GM19239 (cell line): ENCODE results near the gene DNPEP.

ENCODE experiments used
- DNase-seq: peaks from one replicate; pipeline ENCODE4 v3.0.0; 2011; ENCODE audit warnings: low spot score; ENCODE audit not compliant: insufficient read length
- FAIRE-seq: peaks from 2 replicates; lab custom pipeline; 2011; peaks lifted over from hg19 to GRCh38; lab: Jason Lieb, UNC

DNPEP gene

GRCh38 chr2:219369447-219369861, 18.3 kb downstream of the DNPEP start:
- FAIRE-seq = no peak
- no peak for DNase-seq

- no peak for FAIRE-seq
- DNase-seq = no peak
Measured at GRCh38 chr2:219368690-219369191, 19.0 kb downstream of the DNPEP start.

DNA sequence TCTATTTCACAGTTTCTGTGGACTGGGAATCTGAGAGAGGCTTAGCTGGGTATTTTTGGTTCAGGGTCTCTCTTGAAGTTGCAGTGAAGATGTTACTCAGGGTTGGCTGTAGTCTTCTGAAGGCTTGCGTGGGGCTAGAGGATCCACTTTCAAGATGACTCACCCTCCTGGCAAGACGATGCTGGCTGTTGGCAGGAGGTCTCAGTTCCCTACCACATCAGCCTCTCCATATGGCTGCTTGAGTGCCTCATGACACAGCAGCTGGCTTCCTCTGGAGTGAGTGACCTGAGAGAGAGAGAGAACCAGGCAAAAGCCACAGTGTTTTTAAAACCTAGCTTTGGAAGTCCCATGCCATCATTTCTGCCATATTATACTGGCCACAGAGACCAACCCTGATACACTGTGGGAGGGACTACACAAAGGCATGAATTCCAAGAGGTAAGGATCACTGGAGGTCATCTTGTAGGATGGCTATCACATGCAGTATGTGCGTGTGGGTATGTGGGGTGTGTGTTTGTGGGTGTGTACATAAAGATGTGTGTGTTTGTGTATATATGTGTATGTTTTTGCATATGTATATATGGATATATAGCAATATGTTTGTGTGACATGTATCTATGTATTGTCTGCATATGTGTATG, 25.1 kb downstream of the DNPEP start:
- peak; percentile 40 for DNase-seq
- FAIRE-seq = peak; percentile 66

- FAIRE-seq = no peak
- DNase-seq = no peak
Measured at GRCh38 chr2:219362072-219362471, 25.6 kb downstream of the DNPEP start.

- FAIRE-seq = no peak
- no peak for DNase-seq
Measured at GRCh38 chr2:219358170-219359075, 29.3 kb downstream of the DNPEP start.

DNA sequence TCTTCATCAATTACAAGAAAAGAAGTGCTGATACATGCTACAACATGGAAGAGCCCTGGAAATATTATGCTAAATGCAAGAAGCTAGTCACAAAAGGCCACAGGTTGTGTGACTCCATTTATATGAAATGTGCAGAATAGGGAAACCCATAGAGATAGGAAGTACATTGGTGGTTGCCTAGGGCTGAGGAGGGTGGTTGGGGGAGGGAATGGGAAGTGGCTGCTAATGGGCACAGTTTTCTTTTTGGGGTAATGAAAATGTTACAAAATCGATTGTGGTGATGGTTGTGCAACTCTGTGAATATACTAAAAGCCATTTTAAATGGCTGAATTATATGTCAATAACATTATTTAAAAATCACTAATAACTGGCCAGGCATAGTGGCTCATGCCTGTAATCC, 30.9 kb downstream of the DNPEP start:
- DNase-seq = no peak
- no peak for FAIRE-seq

- FAIRE-seq (no peak), DNase-seq (no peak)
Measured at GRCh38 chr2:219354582-219354981, 33.1 kb downstream of the DNPEP start.

- no peak for DNase-seq
- no peak for FAIRE-seq
Measured at GRCh38 chr2:219353129-219353528, 34.6 kb downstream of the DNPEP start.

- DNase-seq (peak; percentile 52), FAIRE-seq (peak; percentile 77)
Measured at GRCh38 chr2:219352448-219353023, 35.2 kb downstream of the DNPEP start.

DNA sequence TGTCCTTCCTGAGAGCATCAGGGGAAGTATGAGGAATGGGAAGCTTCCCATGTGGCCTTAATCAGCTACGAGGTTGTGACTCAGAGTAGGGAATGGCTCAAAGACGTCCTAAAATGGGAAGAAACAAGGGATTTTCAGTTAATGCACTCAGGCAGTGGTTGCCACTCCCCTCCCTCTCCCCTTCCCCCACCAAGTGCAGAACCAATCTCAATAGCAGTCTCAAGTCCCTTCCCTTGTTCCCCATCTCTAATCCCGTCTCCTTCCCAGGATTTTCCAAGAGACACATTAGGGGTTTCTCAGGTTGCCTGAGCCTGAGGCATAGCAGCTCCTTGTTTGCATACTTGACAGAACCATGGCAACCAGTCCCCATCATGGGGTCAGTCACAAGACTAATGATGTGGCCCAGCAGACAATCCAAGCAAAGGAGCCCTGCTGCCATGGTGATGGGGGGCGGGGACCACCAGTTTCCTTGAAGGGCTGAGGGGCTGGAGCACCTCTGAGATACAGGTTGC, 36.9 kb downstream of the DNPEP start:
- DNase-seq (no peak), FAIRE-seq (no peak)

DNA sequence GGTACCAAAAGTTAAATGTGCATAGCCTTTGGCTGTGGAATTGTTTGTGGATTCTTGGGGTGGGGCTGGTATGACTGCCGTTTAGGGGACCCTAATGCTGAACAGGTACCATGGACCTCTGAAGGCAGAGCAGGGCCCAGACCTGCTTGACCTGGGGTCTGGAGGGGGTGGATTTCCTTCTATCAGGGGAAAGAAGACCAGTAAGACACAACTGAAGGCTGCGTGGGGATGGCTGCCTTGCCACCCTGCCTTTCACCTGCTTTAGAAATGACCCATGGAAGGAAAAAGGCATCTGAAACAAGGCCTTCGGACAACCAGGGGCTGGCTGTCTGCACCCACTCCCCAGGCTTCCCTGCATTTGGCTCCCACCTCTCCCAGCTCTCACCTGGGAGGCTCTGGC, 37.5 kb downstream of the DNPEP start:
- DNase-seq (no peak), FAIRE-seq (no peak)

GRCh38 chr2:219344751-219345430, 42.8 kb downstream of the DNPEP start:
- no peak for FAIRE-seq

GRCh38 chr2:219335373-219335786, 52.3 kb downstream of the DNPEP start:
- DNase-seq (no peak), FAIRE-seq (no peak)

More at GRCh38 chr2:219344751-219345430, 42.8 kb downstream of the DNPEP start:
- DNase-seq = no peak

- DNase-seq = no peak
- no peak for FAIRE-seq
Measured at GRCh38 chr2:219334076-219334475, 53.6 kb downstream of the DNPEP start.

DNA sequence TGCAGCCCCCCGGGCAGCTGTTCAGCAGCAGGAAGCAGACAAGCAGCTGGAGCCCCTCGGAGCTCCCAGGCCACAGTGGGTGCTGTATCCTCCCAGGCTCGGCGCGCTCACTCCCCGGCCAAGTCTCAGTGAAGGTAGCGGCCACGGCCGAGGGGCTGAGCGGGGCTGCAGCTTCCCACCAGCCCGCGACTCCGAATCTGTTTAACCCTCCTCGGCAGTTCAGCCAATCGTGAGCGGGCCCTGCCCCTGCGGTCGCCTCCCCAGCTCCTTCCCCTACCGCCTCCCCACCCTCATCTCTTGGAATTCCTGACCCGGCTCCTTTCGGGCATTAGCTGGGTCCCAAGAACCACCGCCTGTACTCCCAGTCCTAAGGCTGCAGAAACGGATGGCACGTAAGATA, 55.2 kb downstream of the DNPEP start, which contains the start of gene RESP18:
Gene RESP18 (minus strand): TSS at position 203 of the 400 bp plus-strand sequence.
- FAIRE-seq (no peak), DNase-seq (no peak)

DNA sequence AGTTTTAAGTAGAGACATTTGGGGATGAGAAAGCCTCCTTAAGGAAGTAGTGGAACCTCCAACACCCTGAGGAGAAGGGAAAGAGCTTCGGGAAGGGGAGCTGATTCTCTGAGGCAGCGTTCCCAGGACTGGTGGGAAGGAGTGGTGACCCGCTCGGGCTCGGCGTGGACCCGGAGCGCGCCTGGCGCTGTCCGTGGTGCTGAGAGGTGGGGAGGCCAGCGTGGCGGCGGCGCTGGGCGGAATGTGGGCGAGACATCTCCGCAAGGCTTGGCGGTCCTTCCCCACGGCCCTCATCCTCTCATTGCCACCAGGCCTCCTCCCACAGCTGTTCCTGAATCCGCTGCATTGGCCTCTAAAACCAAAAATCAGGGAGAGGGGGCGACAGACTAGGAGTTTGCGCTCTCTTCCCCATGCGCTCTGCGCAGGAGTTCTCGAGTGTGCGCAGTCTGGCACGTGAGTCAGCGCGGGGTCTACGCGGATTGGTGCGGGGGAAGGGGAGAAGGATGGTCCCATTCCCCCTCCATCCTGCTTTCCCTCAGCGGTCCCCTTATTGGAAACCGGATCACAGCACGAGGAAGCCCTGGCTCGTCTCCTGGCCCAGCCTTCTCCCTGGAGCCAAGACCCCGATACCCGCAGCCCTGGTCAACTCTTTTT, 56.0 kb downstream of the DNPEP start:
- FAIRE-seq = no peak
- no peak for DNase-seq

DNA sequence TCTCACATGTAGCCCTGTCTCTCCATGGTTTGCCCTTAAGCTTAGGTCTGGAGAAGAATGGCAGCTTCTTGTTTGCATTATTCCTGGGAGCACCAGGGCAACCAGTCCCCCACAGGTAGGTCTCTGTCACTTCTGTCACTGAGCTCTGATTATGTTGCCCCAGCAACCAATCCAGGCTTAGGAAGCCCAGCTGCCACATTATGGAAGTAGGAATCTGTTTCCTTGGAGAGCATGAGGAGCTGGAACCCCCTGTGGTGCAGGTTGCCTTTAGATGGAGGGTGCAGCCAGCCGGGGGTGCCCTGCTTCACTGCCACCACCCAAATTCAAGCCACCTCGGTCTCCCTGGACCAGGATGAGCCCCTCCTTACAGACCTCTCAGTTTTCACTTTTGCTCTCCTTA, 60.0 kb downstream of the DNPEP start:
- FAIRE-seq (no peak), DNase-seq (no peak)

DNA sequence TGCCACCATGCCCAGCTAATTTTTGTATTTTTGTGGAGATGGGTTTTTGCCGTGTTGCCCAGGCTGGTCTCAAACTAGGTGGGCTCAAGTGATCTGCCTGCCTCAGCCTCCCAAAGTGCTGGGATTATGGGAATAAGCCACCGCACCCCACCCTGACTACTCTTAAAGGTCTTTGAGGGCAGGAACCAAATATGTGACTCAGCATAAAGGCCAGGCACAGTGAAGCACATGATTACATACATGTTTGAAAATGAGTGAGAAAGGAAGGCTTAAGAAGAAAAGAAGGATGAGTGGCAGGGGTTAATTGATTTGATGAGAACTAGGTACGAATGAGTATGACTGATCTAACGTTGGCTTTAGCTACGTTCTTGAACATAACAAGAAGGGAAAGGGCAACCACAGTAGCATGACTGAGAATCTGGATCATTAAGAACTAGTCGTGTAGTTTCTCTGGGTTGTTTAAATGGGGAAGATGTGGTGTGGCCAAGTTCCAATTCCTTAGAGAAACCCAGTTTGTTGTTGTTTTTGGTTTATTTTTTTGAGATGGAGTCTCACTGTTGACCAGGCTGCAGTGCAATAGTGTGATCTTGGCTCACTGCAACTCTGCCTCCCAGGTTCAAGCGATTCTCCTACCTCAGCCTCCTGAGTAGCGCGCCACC, 61.9 kb downstream of the DNPEP start:
- DNase-seq = no peak
- no peak for FAIRE-seq

GRCh38 chr2:219325136-219325535, 62.6 kb downstream of the DNPEP start:
- FAIRE-seq (no peak), DNase-seq (no peak)
